ENCODE measurements around the gene IQGAP1.
A peak's percentile ranks its signal among the peaks of the same experiment; 100 is the strongest.

The IQGAP1 gene

GRCh38 chr15:90419738-90420406 is 31.8 kb downstream of the IQGAP1 start:
- H3K27ac ChIP-seq, result peak overlapping the region in 2 of 11 experiments; percentile 2 to 5; a peak in 2 of 22 replicates
- peak overlapping the region in 5 of 11 experiments; percentile 0 to 71 (median 39); a peak in 8 of 22 replicates for H3K4me2 ChIP-seq

GRCh38 chr15:90420451-90420850 is 32.4 kb downstream of the IQGAP1 start:
- no peak overlapping the region for H3K9ac ChIP-seq
- no peak overlapping the region for H3K4me3 ChIP-seq
- peak overlapping the region in 2 of 11 experiments; percentile 2 to 5; a peak in 1 of 22 replicates for H3K27ac ChIP-seq

More at GRCh38 chr15:90419738-90420406, 31.8 kb downstream of the IQGAP1 start:
- H3K9ac ChIP-seq, result 0 out of 22 replicates have a peak overlapping the region, but pooled peaks of 1 of the 11 experiments have one; percentile 3
- peaks cover 0 to 22% (median 21%) of the 10 kb centered on the region in 11 experiments; a peak in 20 of 22 replicates for H3K9me3 ChIP-seq (replicated peaks in 1 of 11)
- H4K20me1 ChIP-seq, result peaks cover 59 to 98% (median 67%) of the 10 kb centered on the region in 11 experiments
- H3K4me3 ChIP-seq, result no peak overlapping the region
- H3K4me1 ChIP-seq, result peaks cover 38 to 88% (median 46%) of the 10 kb centered on the region in 10 experiments
- H3K36me3 ChIP-seq, result peaks cover 8 to 44% (median 13%) of the 10 kb centered on the region in 11 experiments; a peak in 19 of 22 replicates
- no peak for TF ChIP-seq Cebpa-rat (IDR thresholded peaks at IDR 0.05)
- no peaks in the 10 kb centered on the region for H3K27me3 ChIP-seq

GRCh38 chr15:90421527-90421926 is 33.5 kb downstream of the IQGAP1 start:
- Histone ChIP-seq H3K4me1 (peaks cover 38 to 77% (median 46%) of the 10 kb centered on the region in 10 experiments), H3K36me3 (peaks cover 8 to 55% (median 15%) of the 10 kb centered on the region in 11 experiments; a peak in 21 of 22 replicates), H3K27ac (no peak overlapping the region), H3K4me2 (peak overlapping the region in 8 of 11 experiments; percentile 3 to 71 (median 20); a peak in 12 of 22 replicates), H4K20me1 (peaks cover 59 to 99% (median 82%) of the 10 kb centered on the region in 11 experiments), H3K27me3 (no peaks in the 10 kb centered on the region), H3K9ac (no peak overlapping the region), H3K4me3 (no peak overlapping the region), H3K9me3 (replicated peaks in 1 of 11) (peaks cover 0 to 12% (median 9%) of the 10 kb centered on the region in 11 experiments; a peak in 19 of 22 replicates)
- TF ChIP-seq Cebpa-rat (IDR thresholded peaks at IDR 0.05), result no peak; a peak in 1 of 22 replicates

More at GRCh38 chr15:90420451-90420850, 32.4 kb downstream of the IQGAP1 start:
- Histone ChIP-seq H4K20me1 (peaks cover 59 to 98% (median 73%) of the 10 kb centered on the region in 11 experiments), H3K4me2 (peak overlapping the region in 5 of 11 experiments; percentile 0 to 71 (median 39); a peak in 8 of 22 replicates), H3K36me3 (peaks cover 6 to 47% (median 13%) of the 10 kb centered on the region in 11 experiments; a peak in 21 of 22 replicates), H3K4me1 (peaks cover 38 to 85% (median 46%) of the 10 kb centered on the region in 10 experiments), H3K9me3 (replicated peaks in 1 of 11) (peaks cover 0 to 21% (median 20%) of the 10 kb centered on the region in 11 experiments; a peak in 20 of 22 replicates), H3K27me3 (no peaks in the 10 kb centered on the region)
- no peak for TF ChIP-seq Cebpa-rat (IDR thresholded peaks at IDR 0.05)

GRCh38 chr15:90422043-90422442 is 34.0 kb downstream of the IQGAP1 start:
- no peak for TF ChIP-seq Cebpa-rat (IDR thresholded peaks at IDR 0.05)
- peak overlapping the region in 5 of 11 experiments; percentile 3 to 71 (median 39); a peak in 7 of 22 replicates for H3K4me2 ChIP-seq
- H3K27me3 ChIP-seq, result no peaks in the 10 kb centered on the region
- peaks cover 0 to 7% (median 4%) of the 10 kb centered on the region in 11 experiments; a peak in 13 of 22 replicates for H3K9me3 ChIP-seq (replicated peaks in 1 of 11)
- no peak overlapping the region for H3K9ac ChIP-seq
- no peak overlapping the region for H3K27ac ChIP-seq
- no peak overlapping the region for H3K4me3 ChIP-seq
- H4K20me1 ChIP-seq, result peaks cover 59 to 99% (median 85%) of the 10 kb centered on the region in 11 experiments
- H3K36me3 ChIP-seq, result peaks cover 13 to 56% (median 17%) of the 10 kb centered on the region in 11 experiments
- H3K4me1 ChIP-seq, result peaks cover 38 to 76% (median 46%) of the 10 kb centered on the region in 10 experiments

- Histone ChIP-seq H3K36me3 (peaks cover 22 to 61% (median 26%) of the 10 kb centered on the region in 11 experiments), H3K4me3 (no peak overlapping the region), H3K27me3 (no peaks in the 10 kb centered on the region), H3K9me3 (replicated peaks in 1 of 11) (no peaks in the 10 kb centered on the region), H3K9ac (peak overlapping the region in 2 of 11 experiments; percentile 22 to 41; a peak in 2 of 22 replicates), H3K4me2 (peak overlapping the region in 9 of 11 experiments; percentile 8 to 60 (median 37); a peak in 15 of 22 replicates), H3K27ac (peak overlapping the region in 1 of 11 experiments; percentile 38; a peak in 1 of 22 replicates), H4K20me1 (peaks cover 59 to 100% (median 89%) of the 10 kb centered on the region in 11 experiments), H3K4me1 (peaks cover 38 to 75% (median 46%) of the 10 kb centered on the region in 10 experiments)
- TF ChIP-seq Cebpa-rat (IDR thresholded peaks at IDR 0.05), result no peak
Observed at GRCh38 chr15:90422936-90423335, 34.9 kb downstream of the IQGAP1 start.

GRCh38 chr15:90423801-90424319 is 35.8 kb downstream of the IQGAP1 start:
- Histone ChIP-seq H3K4me3 (no peak overlapping the region), H4K20me1 (peaks cover 52 to 100% (median 89%) of the 10 kb centered on the region in 11 experiments), H3K36me3 (peaks cover 31 to 63% (median 35%) of the 10 kb centered on the region in 11 experiments), H3K4me1 (peaks cover 29 to 66% (median 37%) of the 10 kb centered on the region in 10 experiments), H3K27me3 (no peaks in the 10 kb centered on the region), H3K4me2 (peak overlapping the region in 9 of 11 experiments; percentile 19 to 60 (median 37); a peak in 11 of 22 replicates), H3K9me3 (replicated peaks in 1 of 11) (no peaks in the 10 kb centered on the region), H3K27ac (0 out of 22 replicates have a peak overlapping the region, but pooled peaks of 1 of the 11 experiments have one; percentile 38), H3K9ac (peak overlapping the region in 1 of 11 experiments; percentile 10; a peak in 1 of 22 replicates)
- TF ChIP-seq Cebpa-rat (IDR thresholded peaks at IDR 0.05), result no peak

- peaks cover 33 to 98% (median 79%) of the 10 kb centered on the region in 11 experiments for H4K20me1 ChIP-seq
- H3K4me3 ChIP-seq, result no peak overlapping the region
- H3K4me1 ChIP-seq, result peaks cover 15 to 46% (median 27%) of the 10 kb centered on the region in 10 experiments; a peak in 19 of 20 replicates
- no peak overlapping the region for H3K27ac ChIP-seq
- peak overlapping the region in 2 of 11 experiments; percentile 38 to 46; a peak in 1 of 22 replicates for H3K9ac ChIP-seq
- H3K36me3 ChIP-seq, result peaks cover 46 to 68% (median 51%) of the 10 kb centered on the region in 11 experiments
- H3K4me2 ChIP-seq, result no peak overlapping the region
- no peak for TF ChIP-seq Cebpa-rat (IDR thresholded peaks at IDR 0.05)
- no peaks in the 10 kb centered on the region for H3K9me3 ChIP-seq (replicated peaks in 1 of 11)
- H3K27me3 ChIP-seq, result no peaks in the 10 kb centered on the region
Observed at GRCh38 chr15:90425726-90426346, 37.8 kb downstream of the IQGAP1 start.

- H3K27ac ChIP-seq, result no peak overlapping the region
- no peaks in the 10 kb centered on the region for H3K9me3 ChIP-seq (replicated peaks in 1 of 11)
- H3K36me3 ChIP-seq, result peaks cover 49 to 81% (median 64%) of the 10 kb centered on the region in 11 experiments
- H3K4me1 ChIP-seq, result peaks cover 5 to 32% (median 15%) of the 10 kb centered on the region in 10 experiments; a peak in 19 of 20 replicates
- H3K27me3 ChIP-seq, result no peaks in the 10 kb centered on the region
- H4K20me1 ChIP-seq, result peaks cover 22 to 98% (median 66%) of the 10 kb centered on the region in 11 experiments
- no peak for TF ChIP-seq Cebpa-rat (IDR thresholded peaks at IDR 0.05)
- no peak overlapping the region for H3K9ac ChIP-seq
- H3K4me2 ChIP-seq, result no peak overlapping the region
- H3K4me3 ChIP-seq, result no peak overlapping the region
Observed at GRCh38 chr15:90427185-90427584, 39.1 kb downstream of the IQGAP1 start.

All from BLaER1 treated with 17β-estradiol and CSF1 and Interleukin-3, amounts not matched to agents 10 nM and 100 nM (cell line).